MM.1S (cell line): Measurements from ENCODE around the gene SOCS4.

ENCODE experiments used
- DNase-seq: peaks from one replicate; pipeline ENCODE4 v3.0.0-alpha.2; 2015
- H2AFZ ChIP-seq: fragments of 300-600 bp; sonication (generic); 2 replicates; pipeline ENCODE4 v1.6.0; 2016; ENCODE audit warnings: antibody characterized with exemption, low read length
- H3F3A ChIP-seq: fragments of 300-600 bp; sonication (generic); 2 replicates; pipeline ENCODE4 v1.6.1; 2016; ENCODE audit warnings: mild to moderate bottlenecking, antibody characterized with exemption, low read length, moderate library complexity, mixed read lengths; ENCODE audit not compliant: insufficient read depth
- H3K27ac ChIP-seq: fragments of 300-600 bp; sonication (generic); 2 replicates; pipeline ENCODE4 v1.5.1; 2016; ENCODE audit warnings: mild to moderate bottlenecking, low read length
- H3K27me3 ChIP-seq: fragments of 300-600 bp; sonication (generic); replicated peaks from 2 replicates; pipeline ENCODE4 v1.6.0; 2016; ENCODE audit warnings: low read length; ENCODE audit not compliant: insufficient read depth
- H3K36me3 ChIP-seq: fragments of 300-600 bp; sonication (generic); replicated peaks from 2 replicates; pipeline ENCODE4 v1.6.1; 2016; ENCODE audit warnings: mild to moderate bottlenecking, low read length, mixed read lengths; ENCODE audit not compliant: insufficient read depth
- H3K4me1 ChIP-seq: fragments of 300-600 bp; sonication (generic); 2 replicates; pipeline ENCODE4 v1.6.1; 2016; ENCODE audit warnings: low read length, mixed read lengths
- H3K4me2 ChIP-seq: fragments of 300-600 bp; sonication (generic); 2 replicates; pipeline ENCODE4 v1.6.0; 2016; ENCODE audit warnings: low read depth, low read length
- H3K4me3 ChIP-seq: fragments of 300-600 bp; sonication (generic); 2 replicates; pipeline ENCODE4 v1.5.1; 2016; ENCODE audit warnings: low read length, mixed read lengths
- H3K79me2 ChIP-seq: fragments of 300-600 bp; sonication (generic); 2 replicates; pipeline ENCODE4 v1.6.1; 2016; ENCODE audit warnings: mixed run types, low read length, mixed read lengths
- H3K9ac ChIP-seq: fragments of 300-600 bp; sonication (generic); 2 replicates; pipeline ENCODE4 v1.6.1; 2016; ENCODE audit warnings: low read length, mixed read lengths
- H3K9me2 ChIP-seq: fragments of 300-600 bp; sonication (generic); replicated peaks from 2 replicates; pipeline ENCODE4 v1.6.1; 2016; ENCODE audit warnings: mild to moderate bottlenecking, low read length, mixed read lengths; ENCODE audit not compliant: insufficient read depth
- H3K9me3 ChIP-seq: fragments of 300-600 bp; sonication (generic); replicated peaks from 2 replicates; pipeline ENCODE4 v1.6.1; 2016; ENCODE audit warnings: mild to moderate bottlenecking, low read length, mixed read lengths; ENCODE audit not compliant: insufficient read depth
- H4K20me1 ChIP-seq: fragments of 300-600 bp; sonication (generic); 2 replicates; pipeline ENCODE4 v1.6.1; 2016; ENCODE audit warnings: mild to moderate bottlenecking, low read length, moderate library complexity, mixed read lengths; ENCODE audit not compliant: insufficient read depth
- EZH2 ChIP-seq: fragments of 300-600 bp; sonication (generic); optimal IDR thresholded peaks from 2 replicates; pipeline ENCODE3; 2017; ENCODE audit warnings: low read depth, mild to moderate bottlenecking, antibody characterized with exemption, low read length, mixed read lengths
- EZH2phosphoT487 ChIP-seq: fragments of 300-600 bp; sonication (generic); IDR thresholded peaks from 2 replicates; pipeline ENCODE4 v1.6.1; 2018; ENCODE audit warnings: antibody characterized with exemption, low read length
- TF ChIP-seq, protein P1 (sequence below): fragments of 300-600 bp; sonication (generic); IDR thresholded peaks from 2 replicates; pipeline ENCODE4 v1.5.1; 2016; ENCODE audit warnings: antibody characterized with exemption, low read length, mixed read lengths

The SOCS4 gene

DNA sequence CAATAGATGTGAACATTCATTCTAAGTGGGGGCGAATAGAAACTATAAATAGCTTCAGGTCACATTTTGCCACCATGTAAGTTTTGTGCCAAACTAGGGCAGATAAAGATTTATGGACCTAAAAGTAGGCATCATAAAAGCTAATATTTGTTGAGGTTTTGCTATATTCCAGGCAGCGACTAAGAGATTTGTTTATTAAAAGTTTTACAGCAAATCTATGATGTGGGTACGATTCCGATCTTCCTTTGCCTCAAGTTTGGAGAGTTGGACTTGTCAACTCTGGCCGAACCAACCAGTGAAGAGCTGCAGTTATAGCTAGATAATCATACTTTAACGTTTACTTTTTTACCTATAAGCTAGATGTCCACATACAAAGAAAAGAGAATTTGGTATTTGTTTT lies 26.0 kb downstream of the SOCS4 start:
- peak overlapping the region; percentile 93; the same call in 1 of the 2 replicates for H3K4me3 ChIP-seq
- H3K4me2 ChIP-seq = peak overlapping the region; percentile 42
- no peaks in the 10 kb centered on the region for H3K4me1 ChIP-seq
- H3K27ac ChIP-seq = peak overlapping the region; percentile 97; the same call in 1 of the 2 replicates
- H3K79me2 ChIP-seq = peaks cover 56% of the 10 kb centered on the region
- no peaks in the 10 kb centered on the region for H3K9me3 ChIP-seq
- no peaks in the 10 kb centered on the region for H3K9me2 ChIP-seq
- no peak overlapping the region for H2AFZ ChIP-seq
- DNase-seq = no peak
- H4K20me1 ChIP-seq = peaks cover 7% of the 10 kb centered on the region; the same call in 1 of the 2 replicates
- H3K27me3 ChIP-seq = no peaks in the 10 kb centered on the region
- H3F3A ChIP-seq = peaks cover 14% of the 10 kb centered on the region
- H3K36me3 ChIP-seq = no peaks in the 10 kb centered on the region
- TF ChIP-seq EZH2phosphoT487 (no peak), EZH2 (no peak)
- TF ChIP-seq, protein P1, sequence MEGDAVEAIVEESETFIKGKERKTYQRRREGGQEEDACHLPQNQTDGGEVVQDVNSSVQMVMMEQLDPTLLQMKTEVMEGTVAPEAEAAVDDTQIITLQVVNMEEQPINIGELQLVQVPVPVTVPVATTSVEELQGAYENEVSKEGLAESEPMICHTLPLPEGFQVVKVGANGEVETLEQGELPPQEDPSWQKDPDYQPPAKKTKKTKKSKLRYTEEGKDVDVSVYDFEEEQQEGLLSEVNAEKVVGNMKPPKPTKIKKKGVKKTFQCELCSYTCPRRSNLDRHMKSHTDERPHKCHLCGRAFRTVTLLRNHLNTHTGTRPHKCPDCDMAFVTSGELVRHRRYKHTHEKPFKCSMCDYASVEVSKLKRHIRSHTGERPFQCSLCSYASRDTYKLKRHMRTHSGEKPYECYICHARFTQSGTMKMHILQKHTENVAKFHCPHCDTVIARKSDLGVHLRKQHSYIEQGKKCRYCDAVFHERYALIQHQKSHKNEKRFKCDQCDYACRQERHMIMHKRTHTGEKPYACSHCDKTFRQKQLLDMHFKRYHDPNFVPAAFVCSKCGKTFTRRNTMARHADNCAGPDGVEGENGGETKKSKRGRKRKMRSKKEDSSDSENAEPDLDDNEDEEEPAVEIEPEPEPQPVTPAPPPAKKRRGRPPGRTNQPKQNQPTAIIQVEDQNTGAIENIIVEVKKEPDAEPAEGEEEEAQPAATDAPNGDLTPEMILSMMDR = no peak
- H3K9ac ChIP-seq = no peak overlapping the region

DNA sequence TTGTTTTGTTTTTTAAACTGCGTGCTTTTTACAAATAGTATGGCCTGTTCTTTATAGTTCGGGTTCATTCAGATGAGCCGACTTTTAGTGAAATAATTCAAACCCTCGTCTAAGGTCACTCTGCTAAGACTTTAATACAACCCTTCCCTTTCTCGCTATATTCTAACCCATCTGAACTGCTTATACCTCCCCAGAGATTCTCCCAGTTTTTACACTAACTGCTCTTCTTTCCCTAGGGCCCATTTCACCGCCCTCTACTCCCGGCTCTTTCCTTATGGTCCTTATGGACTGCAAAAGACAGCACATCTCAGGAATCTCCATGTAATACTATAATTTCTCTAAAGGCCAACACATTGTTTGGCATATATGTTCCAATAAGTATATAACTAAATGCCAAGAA lies 26.5 kb downstream of the SOCS4 start:
- Histone ChIP-seq H3K4me3 (0 out of 2 replicates have a peak overlapping the region, but pooled peaks have one; percentile 93), H4K20me1 (peaks cover 7% of the 10 kb centered on the region; the same call in 1 of the 2 replicates), H3K4me2 (peak overlapping the region; percentile 42; the same call in 1 of the 2 replicates)

DNA sequence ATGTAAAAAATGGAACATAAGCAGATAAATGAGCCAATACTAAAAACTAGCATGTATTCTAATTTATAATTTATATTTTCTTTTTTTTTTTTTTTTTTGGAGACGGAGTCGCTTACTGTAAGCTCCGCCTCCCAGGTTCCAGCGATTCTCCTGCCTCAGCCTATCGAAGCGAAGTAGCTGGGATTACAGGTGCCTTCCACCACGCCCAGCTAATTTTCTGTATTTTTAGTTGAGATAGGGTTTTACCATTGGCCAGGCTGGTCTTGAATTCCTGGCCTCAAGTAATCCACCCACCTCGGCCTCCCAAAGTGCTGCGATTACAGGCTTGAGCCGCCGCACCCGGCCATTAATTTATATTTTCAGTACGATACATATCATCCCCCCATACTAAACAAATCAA lies 27.1 kb downstream of the SOCS4 start:
- TF ChIP-seq EZH2phosphoT487 = no peak
- TF ChIP-seq, protein P1 = no peak
- TF ChIP-seq EZH2 = no peak
- no peak overlapping the region for H3K4me3 ChIP-seq

More for the DNA sequence above, 26.5 kb downstream of the SOCS4 start:
- Histone ChIP-seq H3K4me1 (no peaks in the 10 kb centered on the region), H3K9me2 (no peaks in the 10 kb centered on the region), H3F3A (peaks cover 14% of the 10 kb centered on the region), H3K36me3 (no peaks in the 10 kb centered on the region), H3K27ac (no peak overlapping the region), H2AFZ (no peak overlapping the region), H3K9ac (no peak overlapping the region), H3K9me3 (no peaks in the 10 kb centered on the region), H3K79me2 (peaks cover 61% of the 10 kb centered on the region), H3K27me3 (no peaks in the 10 kb centered on the region)
- DNase-seq = no peak
- TF ChIP-seq EZH2phosphoT487 = no peak
- TF ChIP-seq, protein P1 = no peak
- TF ChIP-seq EZH2 = no peak

More for the DNA sequence above, 27.1 kb downstream of the SOCS4 start:
- peaks cover 12% of the 10 kb centered on the region for H3F3A ChIP-seq
- no peak for DNase-seq
- H3K4me2 ChIP-seq = no peak overlapping the region
- H2AFZ ChIP-seq = no peak overlapping the region
- peaks cover 64% of the 10 kb centered on the region for H3K79me2 ChIP-seq
- H3K9me2 ChIP-seq = no peaks in the 10 kb centered on the region
- H3K27ac ChIP-seq = no peak overlapping the region
- H3K4me1 ChIP-seq = no peaks in the 10 kb centered on the region
- no peaks in the 10 kb centered on the region for H3K36me3 ChIP-seq
- peaks cover 7% of the 10 kb centered on the region; the same call in 1 of the 2 replicates for H4K20me1 ChIP-seq
- no peaks in the 10 kb centered on the region for H3K27me3 ChIP-seq
- H3K9me3 ChIP-seq = no peaks in the 10 kb centered on the region
- H3K9ac ChIP-seq = no peak overlapping the region
